Raji (cell line): ENCODE measurements around the gene ANKRD13B.

Source experiments
- POLR2A ChIP-seq: IDR thresholded peaks from 2 replicates; pipeline ENCODE4 v1.6.1; 2011; ENCODE audit warnings: low read depth, low read length, control low read depth; ENCODE audit not compliant: insufficient read depth

Gene ANKRD13B

GRCh38 chr17:29592850-29593551, at the start of gene ANKRD13B:
ANKRD13B (plus strand) TSS chr17:29593132; CDS start chr17:29593622, 490 bp downstream.
- TF ChIP-seq POLR2A, result peak; percentile 45

- TF ChIP-seq POLR2A, result no peak
Measured at GRCh38 chr17:29544066-29544465, 48.9 kb upstream of the ANKRD13B start.

- TF ChIP-seq POLR2A, result no peak
Measured at GRCh38 chr17:29546085-29546484, 46.8 kb upstream of the ANKRD13B start.

- TF ChIP-seq POLR2A, result no peak
Measured at GRCh38 chr17:29546830-29547229, 46.1 kb upstream of the ANKRD13B start.

- TF ChIP-seq POLR2A, result no peak
Measured at GRCh38 chr17:29549177-29549923, 43.6 kb upstream of the ANKRD13B start.

GRCh38 chr17:29555840-29556239, 37.1 kb upstream of the ANKRD13B start:
- TF ChIP-seq POLR2A, result no peak

GRCh38 chr17:29557085-29557738, 35.7 kb upstream of the ANKRD13B start:
- TF ChIP-seq POLR2A, result no peak

GRCh38 chr17:29557739-29558116, 35.2 kb upstream of the ANKRD13B start:
- no peak for TF ChIP-seq POLR2A

GRCh38 chr17:29559640-29560039, 33.3 kb upstream of the ANKRD13B start:
- TF ChIP-seq POLR2A, result no peak

- TF ChIP-seq POLR2A, result no peak
Measured at GRCh38 chr17:29560316-29560715, 32.6 kb upstream of the ANKRD13B start.

GRCh38 chr17:29561554-29562517, 31.1 kb upstream of the ANKRD13B start:
- TF ChIP-seq POLR2A, result no peak

- TF ChIP-seq POLR2A, result no peak
Measured at GRCh38 chr17:29562615-29563014, 30.3 kb upstream of the ANKRD13B start.

- TF ChIP-seq POLR2A, result no peak
Measured at GRCh38 chr17:29563816-29564215, 29.1 kb upstream of the ANKRD13B start.

- TF ChIP-seq POLR2A, result peak; percentile 53; the same call in 1 of the 2 replicates
Measured at GRCh38 chr17:29565643-29566472, 27.1 kb upstream of the ANKRD13B start.
